GM21381 (cell line): ENCODE data around the gene ZCCHC24.

Experiments
- ATAC-seq: cut with Tn5 transposase; IDR thresholded peaks from one replicate; pipeline ENCODE4 v1.9.1; 2021; ENCODE audit warnings: mild to moderate bottlenecking, moderate library complexity; ENCODE audit not compliant: unreplicated experiment

The ZCCHC24 gene

DNA sequence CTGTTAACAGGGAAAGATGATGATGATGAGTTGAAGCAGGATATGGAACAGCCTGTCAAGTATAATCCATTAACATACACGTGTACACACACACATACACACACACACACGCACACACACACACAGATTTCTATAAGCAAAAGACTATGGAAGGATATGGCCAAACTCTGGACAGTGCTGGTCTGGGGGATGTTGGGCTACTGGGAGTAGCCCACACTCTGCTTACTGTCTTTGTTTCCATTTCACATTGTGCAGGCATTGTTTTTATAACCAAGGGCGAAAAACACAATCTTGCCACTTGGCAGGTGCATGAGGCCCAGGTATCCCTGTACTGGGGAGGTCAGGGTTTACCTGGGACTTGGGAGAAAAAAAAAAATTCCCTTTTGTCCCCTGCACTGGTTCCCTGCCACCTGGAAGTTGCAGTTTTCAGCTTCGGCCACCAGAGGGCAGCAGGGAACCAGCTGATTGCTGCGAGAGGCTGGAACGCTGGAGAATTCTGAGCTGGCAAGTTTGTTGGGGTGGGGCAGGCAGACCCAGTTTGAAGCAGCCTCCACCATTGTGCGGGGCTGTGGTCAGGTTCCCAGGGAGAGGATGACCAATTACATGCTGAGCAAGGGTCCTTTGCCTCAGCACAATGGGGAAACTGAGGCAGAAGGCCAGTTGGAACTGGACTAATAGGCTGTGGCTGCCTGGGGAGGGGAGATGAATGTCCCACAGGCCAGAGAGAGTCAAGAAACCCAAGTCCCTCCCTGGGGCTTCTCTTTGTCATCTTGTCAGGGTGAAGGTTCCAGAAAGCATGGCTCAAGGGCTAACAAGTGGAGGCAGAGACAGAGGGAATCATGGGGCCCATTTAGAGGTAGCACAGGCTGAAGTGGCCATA lies 70.9 kb downstream of the ZCCHC24 start:
- no peak for ATAC-seq

DNA sequence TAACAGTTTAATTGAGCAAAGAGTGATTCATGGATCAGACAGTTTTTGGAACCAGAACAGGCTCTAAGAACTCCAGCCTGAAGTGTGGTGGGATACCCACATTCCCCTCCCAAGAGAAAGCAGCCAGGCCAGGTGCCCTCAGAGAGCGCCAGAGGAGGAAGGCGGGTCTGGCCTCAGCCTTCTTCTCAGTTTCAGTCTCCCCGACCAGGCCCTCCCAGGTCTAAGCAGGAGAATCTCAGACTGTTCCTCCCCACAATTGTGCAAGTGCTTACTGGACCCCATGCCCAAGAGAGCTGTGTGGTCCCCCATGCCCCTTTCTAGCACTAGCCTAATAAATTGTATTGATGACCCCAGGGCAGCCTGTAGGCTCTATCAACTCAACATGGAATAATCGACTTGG lies 72.6 kb downstream of the ZCCHC24 start:
- no peak for ATAC-seq

DNA sequence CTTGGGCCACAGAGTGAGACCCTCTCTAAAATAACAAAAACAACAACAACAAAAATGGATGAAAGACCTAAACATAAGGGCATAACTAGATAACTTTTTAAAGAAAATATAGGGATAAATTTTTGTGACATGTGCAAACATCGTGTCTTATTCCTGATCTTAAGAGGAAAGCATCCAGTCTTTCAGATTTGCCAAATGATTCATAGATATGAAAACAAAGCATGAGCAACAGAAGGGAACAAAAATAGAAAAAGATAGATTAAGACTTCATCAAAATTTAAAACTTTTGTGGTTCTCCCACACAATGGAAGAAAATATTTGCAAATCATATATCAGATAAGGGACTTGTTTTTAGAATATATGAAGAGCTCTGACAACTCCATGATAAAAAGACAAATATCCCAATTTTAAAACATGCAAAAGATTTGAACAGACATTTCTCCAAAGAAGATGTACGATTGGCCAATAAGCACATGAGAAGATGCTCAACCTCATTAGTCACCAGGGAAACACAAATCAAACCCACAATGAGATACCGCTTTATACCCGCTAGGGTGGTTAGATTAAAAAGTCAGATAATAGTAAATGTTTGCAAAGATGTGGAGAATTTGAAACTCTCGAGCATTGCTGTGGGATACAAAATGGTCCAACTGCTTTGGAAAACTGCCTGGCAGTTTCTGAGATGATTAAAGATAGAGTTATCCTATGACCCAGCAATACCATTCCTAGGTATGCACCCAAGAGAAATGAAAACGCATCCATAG lies 77.8 kb downstream of the ZCCHC24 start:
- no peak for ATAC-seq

DNA sequence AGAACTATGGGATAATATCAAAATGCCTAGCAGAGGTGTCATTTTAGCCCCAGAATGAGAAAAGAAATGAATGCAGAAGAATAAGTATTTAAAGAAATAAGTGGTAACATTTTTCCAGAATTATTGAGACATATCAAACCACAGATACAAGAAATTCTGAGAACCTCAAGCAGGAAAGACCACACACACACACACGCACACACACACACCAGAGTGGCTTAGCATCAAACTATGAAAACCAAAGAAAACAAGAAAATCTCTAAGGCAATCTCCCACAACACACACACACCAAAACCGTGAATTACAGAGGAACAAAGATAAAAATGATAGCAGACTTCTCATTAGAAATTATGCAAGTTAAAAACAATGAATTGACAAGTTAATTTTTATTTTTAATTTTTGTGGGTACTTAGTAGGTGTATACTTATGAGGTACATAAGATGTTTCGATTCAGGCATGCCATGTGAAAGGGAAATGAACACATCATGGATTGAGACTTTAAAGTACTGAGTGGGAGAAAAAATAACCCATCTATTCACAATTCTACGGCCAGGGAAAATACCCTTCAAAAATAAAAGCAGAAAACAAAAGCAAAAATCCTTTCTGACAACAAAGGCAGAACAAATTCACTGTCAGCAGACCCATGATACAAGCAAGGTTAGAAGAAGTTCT lies 83.6 kb downstream of the ZCCHC24 start:
- no peak for ATAC-seq

DNA sequence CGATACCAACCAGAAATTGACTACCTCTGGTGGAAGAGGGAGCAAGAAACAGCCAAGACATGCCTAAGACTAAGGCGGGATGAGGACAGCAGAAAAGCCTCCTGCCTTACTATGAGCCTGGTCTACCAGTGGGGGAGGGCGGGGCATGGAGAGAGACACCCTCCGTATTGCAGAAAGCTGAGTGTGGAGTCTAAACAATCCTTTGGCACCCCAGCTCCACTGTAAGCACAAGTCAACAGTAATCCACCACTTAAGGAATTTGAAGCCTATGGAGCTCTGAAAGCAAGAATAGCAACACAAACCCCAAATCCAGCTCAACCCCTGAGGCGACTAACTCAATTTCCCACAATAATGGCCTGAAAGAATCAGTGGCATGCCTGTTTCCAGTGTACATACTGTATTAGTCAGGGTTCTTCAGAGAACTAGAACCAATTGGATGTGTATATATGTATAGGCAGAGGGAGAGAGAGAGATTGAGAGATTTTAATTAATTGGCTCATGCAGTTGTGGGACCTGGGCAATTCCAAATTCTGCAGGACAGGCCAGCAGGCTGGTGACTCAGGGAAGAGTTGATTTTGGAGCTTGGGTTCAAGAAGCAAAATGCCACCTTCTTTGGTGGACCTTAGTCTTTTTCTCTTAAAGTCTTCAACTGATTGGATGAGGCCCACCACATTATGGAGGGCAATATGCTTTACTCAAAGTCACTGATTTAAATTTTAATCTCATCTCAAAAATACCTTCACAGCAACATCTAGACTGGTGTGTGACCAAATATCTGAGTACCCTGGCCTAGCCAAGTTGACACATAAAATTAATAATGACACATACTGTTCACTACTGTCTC lies 84.7 kb downstream of the ZCCHC24 start:
- ATAC-seq: no peak

DNA sequence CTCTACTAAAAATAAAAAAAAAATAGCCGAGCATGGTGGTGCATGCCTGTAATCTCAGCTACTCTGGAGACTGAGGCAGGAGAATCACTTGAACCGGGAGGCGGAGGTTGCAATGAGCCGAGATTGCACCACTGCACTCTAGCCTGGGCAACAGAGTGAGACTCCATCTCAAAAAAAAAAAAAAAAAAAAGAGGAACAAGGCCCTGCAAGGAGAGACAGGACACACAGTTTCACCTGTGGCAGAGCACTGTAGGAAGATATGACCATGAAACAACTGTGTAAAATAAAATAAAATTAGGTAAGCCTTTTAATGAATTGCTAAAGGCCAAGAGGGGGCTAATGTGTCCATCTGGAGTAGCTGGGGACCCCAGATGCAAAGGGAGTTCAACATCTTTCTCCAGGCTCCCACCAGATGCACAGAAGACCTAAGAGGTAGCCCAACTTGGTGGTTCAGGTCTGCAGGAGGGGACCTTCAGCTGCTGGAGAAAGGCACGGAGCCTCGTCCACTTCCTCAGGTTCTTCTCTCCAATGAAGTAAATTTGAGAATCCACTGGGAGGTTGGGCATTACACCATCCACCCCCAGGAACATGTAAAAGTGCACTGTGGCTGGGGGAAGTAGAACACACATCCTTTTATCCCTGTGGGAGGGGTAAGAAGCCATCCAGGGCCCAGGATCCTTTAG lies 85.5 kb downstream of the ZCCHC24 start:
- no peak for ATAC-seq

DNA sequence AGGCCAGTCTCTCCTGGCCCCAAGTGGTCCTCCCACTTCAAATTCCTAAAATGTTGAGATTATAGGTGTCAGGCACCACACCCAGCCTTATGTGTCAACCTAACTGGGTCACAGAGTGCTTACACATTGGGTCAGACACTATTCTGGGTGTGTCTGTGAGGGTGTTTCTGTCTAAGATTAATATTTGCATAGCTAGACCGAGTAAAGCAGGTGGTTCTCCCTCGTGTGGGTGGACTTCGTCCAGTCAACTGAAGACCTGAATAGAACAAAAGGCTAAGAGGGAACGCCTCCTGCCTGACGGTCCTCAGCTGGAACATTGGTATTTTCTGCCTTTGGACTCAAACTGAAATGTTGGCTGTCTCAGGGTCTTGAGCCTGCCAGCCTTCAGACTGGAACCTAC lies 86.6 kb downstream of the ZCCHC24 start:
- ATAC-seq: no peak

DNA sequence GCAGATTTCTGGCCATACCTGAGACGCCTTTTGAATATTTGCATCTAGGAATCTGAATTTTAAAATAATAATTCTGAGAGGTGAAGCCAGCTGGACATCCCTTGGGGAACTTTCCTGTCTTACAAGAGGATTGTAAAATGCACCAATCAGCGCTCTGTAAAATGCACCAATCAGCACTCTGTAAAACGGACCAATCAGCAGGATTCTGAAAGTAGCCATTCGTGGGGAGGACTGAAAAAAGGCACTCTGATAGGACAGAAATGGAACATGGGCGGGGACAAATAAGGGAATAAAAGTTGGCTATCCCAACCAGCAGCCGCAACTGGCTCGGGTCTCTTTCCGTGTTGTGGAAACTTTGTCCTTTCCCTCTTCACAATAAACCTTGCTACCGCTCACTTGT lies 88.2 kb downstream of the ZCCHC24 start:
- no peak for ATAC-seq

DNA sequence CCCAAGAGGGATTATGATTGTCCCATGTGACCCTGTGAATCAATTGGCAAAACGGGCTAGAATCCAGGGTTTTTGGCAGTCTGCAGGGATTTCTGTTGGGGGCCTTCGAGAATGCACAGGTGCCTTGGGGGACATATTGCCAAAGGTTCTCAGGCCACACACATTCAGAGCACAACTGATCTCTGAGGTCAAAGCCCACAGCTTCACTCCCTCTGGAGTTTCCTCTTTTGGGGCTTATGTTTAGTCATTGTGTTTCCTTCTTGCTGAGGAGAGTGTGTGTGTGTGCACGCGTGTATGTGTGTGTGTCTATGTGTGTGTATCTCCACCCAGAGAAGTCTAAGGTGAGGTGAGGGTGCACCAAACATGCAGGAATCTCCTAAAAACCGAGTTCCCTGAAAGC lies 89.3 kb downstream of the ZCCHC24 start:
- no peak for ATAC-seq

DNA sequence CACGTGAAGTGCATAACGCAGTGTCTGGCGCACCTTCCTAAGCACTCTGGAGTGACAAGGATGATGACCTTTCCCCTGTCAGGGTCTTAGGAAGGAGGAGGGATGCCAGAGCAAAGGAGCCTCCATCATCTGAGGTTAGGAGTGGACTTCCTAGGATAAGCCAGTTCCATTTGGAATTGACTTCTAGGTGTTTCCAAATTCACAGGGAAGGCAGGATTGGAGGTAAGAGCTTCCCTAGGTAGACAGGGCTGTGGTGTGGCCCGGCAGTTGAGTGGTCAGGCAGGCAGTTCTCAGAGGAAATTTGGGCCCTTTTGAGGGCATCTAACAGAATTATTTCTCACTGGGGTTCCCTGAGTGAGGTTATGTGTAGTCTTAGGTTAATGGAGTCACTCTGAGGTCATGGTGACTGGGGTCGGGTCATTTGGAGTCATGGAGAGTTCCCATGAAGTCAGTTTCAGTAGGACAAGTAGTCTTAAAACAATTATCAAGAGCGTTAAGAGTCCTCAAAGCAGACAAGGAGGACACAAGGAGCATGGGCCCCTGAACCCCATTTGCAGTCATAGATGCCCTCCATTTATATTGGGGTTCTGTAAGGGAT lies 89.9 kb downstream of the ZCCHC24 start:
- no peak for ATAC-seq

DNA sequence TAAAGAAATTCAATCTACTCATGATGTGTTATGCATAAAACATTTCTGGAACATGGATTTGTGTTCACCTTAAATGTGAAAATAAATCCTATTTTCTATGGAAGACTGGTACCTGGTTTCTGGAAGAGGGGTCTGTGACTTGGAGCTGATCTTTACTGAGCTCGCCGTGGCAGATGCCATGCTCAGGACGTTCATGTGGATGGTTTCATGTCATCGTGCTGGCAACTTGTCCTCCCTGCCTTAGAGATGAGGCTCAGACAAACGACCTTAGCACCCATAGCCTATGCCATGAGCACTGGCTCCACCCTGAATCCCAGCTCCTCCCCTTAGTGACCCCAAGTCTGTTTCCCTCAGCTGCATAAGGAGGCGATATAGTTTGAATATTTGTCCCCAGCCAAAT lies 90.8 kb downstream of the ZCCHC24 start:
- ATAC-seq: no peak

DNA sequence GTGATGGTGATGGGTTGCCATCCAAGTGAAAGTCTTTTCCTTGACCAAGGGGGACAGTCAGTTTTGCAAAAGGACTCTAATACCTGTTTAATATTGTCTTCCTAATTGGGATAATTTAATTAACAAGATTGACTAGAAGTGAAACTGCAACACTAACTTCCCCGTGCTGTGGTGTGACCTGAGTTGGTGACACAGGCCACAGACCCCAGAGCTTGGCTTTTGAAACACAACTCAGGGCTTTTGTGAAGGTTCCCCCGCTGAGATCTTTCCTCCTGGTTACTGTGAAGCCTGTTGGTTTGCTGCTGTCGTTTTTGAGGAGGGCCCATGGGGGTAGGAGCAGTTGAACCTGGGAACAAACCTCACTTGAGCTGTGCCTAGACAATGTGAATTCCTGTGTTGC lies 91.3 kb downstream of the ZCCHC24 start:
- no peak for ATAC-seq

DNA sequence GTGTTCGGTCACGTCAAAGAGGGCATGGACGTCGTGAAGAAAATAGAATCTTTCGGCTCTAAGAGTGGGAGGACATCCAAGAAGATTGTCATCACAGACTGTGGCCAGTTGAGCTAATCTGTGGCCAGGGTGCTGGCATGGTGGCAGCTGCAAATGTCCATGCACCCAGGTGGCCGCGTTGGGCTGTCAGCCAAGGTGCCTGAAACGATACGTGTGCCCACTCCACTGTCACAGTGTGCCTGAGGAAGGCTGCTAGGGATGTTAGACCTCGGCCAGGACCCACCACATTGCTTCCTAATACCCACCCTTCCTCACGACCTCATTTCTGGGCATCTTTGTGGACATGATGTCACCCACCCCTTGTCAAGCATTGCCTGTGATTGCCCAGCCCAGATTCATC lies 91.7 kb downstream of the ZCCHC24 start:
- no peak for ATAC-seq

DNA sequence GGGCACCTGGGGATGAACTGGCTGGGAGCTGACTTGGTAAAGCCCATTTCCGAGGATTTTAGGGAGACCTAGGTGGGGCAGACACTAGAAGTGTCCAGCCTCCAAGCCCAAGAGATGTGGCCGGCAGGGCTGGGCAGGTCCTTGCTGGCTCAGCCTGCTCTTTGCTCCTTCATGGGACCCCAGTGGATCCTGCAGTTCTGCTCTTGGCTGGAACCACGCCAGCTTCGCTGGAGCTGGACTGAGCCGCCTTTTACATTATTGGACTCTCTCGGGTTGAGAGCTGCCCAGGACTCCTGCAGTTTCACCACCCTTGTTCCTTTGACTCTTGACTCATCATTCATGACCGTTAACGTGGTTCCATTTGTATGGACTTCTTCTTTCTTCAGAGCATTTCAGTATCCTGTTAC lies 92.4 kb downstream of the ZCCHC24 start:
- ATAC-seq: no peak

DNA sequence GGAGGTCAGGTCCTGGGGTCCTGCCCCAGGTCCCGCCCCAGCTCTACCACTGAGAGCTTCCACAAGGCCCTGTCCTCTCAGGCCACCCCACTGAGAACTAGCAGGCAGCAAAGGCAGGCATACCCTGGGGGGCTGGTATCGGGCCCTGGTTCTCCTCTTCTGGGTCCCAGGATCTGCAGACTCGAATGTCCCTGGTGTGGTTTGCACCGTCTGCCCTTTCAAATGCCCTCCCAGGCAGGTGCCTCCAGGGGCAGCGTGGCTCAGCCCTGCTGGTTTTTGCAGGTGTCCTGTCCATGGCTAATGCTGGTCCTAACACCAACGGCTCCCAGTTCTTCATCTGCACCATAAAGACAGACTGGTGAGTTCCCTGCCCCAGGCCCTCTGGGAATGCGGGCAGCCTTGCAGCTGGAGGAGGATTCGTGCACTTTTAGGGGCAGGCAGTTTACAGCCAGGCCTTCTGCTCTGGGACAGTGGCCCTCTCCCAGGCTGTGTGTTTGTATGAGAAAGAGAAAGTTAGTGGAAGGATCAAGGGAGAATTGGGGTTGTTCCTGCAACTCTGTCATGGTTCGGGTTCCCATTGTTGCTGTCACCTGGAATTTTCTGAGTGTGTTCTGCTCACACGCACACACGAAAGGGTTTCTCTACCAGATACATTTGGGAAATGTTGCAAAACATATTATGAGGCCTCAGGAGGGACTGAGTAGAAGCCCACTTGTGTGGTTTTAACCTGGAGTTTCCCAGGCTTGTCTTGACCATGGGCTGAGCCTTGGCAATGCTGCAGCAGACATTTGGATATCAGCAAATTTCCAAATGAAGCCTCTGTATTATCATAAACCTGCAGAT lies 93.2 kb downstream of the ZCCHC24 start:
- no peak for ATAC-seq

DNA sequence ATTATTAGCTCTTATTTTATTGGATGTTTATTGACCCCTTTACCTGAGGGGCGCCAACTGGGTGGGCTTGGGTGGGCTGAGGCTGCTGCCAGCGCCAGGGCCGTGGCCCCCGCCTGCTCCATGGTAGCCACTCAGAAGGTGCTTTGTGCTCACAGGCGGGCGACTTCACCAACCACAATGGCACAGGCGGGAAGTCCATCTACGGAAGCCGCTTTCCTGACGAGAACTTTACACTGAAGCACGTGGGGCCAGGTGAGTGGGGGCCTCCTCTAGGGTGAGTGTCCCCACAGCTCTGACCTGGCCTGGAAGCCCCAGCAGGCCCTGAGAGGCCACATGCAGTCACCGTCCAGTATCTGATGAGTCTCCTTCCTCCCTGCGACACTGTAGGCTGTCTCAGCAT lies 94.1 kb downstream of the ZCCHC24 start:
- no peak for ATAC-seq

DNA sequence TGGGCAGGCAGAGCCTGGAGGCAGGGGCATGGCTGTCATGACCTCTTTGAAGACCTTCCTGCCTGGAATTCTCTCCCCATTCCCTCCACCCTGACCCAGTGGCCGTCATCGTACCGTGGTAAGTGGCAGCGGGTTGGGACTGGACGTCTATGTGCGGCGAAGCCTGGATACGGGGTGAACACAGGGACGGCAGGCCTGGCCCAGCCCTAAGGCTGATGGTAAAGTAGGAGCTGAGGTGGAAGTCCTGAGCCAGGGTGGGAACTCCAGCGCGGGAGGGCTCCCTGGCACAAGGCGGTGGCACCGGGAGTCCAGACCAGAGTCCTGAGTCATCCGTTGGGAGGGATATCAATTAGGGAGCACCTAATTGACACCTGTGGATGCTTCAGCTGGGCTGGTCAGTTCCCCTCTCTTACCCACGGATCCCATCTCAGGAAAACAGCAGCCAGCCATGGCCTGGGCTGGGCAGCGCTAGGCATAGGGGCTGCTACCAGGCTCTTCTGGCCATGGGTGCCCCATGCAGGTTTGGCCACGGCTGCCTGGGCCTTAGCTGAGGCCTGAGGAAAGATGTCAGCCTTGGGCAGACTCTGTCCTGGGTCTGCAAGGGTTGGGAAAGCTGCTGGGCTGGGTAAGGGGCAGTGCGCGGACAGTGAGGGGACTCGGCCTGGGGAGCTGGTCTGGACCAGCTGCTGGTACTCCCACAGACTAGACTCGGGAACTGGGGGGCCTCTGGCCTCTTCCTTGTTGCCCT lies 94.8 kb downstream of the ZCCHC24 start:
- ATAC-seq: no peak

DNA sequence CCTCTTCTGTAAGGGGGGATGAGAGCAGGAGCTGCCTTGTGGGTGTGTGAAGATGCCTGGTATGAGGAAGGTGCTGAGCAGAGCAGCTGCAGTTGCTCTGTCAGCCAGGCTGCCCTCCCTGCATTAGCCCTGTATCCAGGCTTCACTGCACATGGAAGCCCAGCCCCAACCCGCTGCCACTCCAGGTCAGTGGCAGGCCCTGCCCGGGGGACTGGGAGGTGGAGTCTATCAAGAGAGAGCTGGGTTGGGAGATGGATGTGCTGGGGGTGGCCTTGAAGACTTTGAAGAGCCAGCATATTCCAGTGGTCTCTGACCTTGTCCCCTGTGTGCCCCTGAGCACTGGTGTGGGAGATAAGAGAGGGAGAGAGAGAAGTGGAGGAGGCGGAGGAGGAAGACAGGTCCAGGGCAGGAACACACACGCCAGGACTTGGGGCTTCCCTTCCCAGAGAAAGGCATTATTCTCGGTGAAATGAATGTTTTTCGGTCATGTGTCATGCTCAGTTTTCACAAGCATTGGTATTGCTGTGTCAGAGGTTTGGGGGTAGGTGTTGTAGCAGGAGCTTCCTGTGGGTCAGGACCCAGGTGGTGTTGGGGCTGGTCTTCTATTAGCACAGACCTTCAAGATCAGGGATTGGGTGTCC lies 95.5 kb downstream of the ZCCHC24 start:
- no peak for ATAC-seq
